GM23338 (cell line): ENCODE data around the gene RPL15. TPM values are rescaled to one million over a fixed set of nuclear protein-coding genes. Genes with fewer than 3 reads are reported as not detected.

Experiments used
- ATAC-seq: fragments of 200-7000 bp; cut with Tn5 transposase; 3 replicates; pipeline ENCODE4 v1.9.1; 2020
- DNase-seq: peaks from one replicate; pipeline ENCODE4 v3.0.0-alpha.2; 2015; ENCODE audit warnings: low spot score
- H2AFZ ChIP-seq: fragments of 200-600 bp; sonication (generic); 2 replicates; pipeline ENCODE4 v1.8.0; 2016; ENCODE audit warnings: antibody characterized with exemption, mild to moderate bottlenecking, moderate library complexity
- H3F3A ChIP-seq: fragments of 200-600 bp; sonication (generic); replicated peaks from 2 replicates; pipeline ENCODE4 v1.8.0; 2017; ENCODE audit warnings: antibody characterized with exemption, mixed run types, low read depth
- H3K27ac ChIP-seq: fragments of 200-600 bp; sonication (generic); 2 replicates; pipeline ENCODE4 v1.6.1; 2016; ENCODE audit warnings: low read depth
- H3K27me3 ChIP-seq: fragments of 200-600 bp; sonication (generic); 2 replicates; pipeline ENCODE4 v1.8.0; 2016; ENCODE audit warnings: mild to moderate bottlenecking, mixed run types, moderate library complexity; ENCODE audit not compliant: insufficient read depth
- H3K36me3 ChIP-seq: fragments of 200-600 bp; sonication (generic); 2 replicates; pipeline ENCODE4 v1.8.0; 2016; ENCODE audit warnings: mild to moderate bottlenecking; ENCODE audit not compliant: insufficient read depth
- H3K4me1 ChIP-seq: fragments of 200-600 bp; sonication (generic); 2 replicates; pipeline ENCODE4 v1.8.0; 2016; ENCODE audit warnings: mild to moderate bottlenecking, moderate library complexity; ENCODE audit not compliant: insufficient read depth
- H3K4me2 ChIP-seq: fragments of 200-600 bp; sonication (generic); 2 replicates; pipeline ENCODE4 v1.7.1; 2017; ENCODE audit warnings: mixed run types
- H3K4me3 ChIP-seq: fragments of 200-600 bp; sonication (generic); 2 replicates; pipeline ENCODE4 v1.6.1; 2016; ENCODE audit warnings: mixed run types
- H3K79me2 ChIP-seq: fragments of 200-600 bp; sonication (generic); replicated peaks from 2 replicates; pipeline ENCODE4 v1.8.0; 2017; ENCODE audit warnings: mild to moderate bottlenecking; ENCODE audit not compliant: insufficient read depth
- H3K9me2 ChIP-seq: fragments of 200-600 bp; sonication (generic); 2 replicates; pipeline ENCODE4 v1.8.0; 2017; ENCODE audit not compliant: insufficient read depth
- H4K20me1 ChIP-seq: fragments of 200-600 bp; sonication (generic); replicated peaks from 2 replicates; pipeline ENCODE4 v1.8.0; 2017; ENCODE audit warnings: mild to moderate bottlenecking; ENCODE audit not compliant: insufficient read depth
- H3K27ac Mint-ChIP-seq: 2 replicates; pipeline ENCODE4 v1.8.0; 2020; ENCODE audit warnings: inconsistent platforms, mild to moderate bottlenecking, moderate library complexity, mixed read lengths
- H3K27me3 Mint-ChIP-seq: 3 replicates; pipeline ENCODE4 v1.8.0; 2022; ENCODE audit warnings: low read depth, mild to moderate bottlenecking, moderate library complexity, mixed read lengths, inconsistent platforms; ENCODE audit not compliant: insufficient read depth, poor library complexity
- H3K36me3 Mint-ChIP-seq: 3 replicates; pipeline ENCODE4 v1.8.0; 2021; ENCODE audit warnings: low read depth, mild to moderate bottlenecking, inconsistent platforms, moderate library complexity, mixed read lengths
- H3K4me1 Mint-ChIP-seq: 3 replicates; pipeline ENCODE4 v1.8.0; 2020; ENCODE audit warnings: mild to moderate bottlenecking, inconsistent platforms, mixed read lengths
- H3K4me3 Mint-ChIP-seq: 3 replicates; pipeline ENCODE4 v1.8.0; 2021; ENCODE audit warnings: moderate library complexity, mild to moderate bottlenecking, inconsistent platforms, mixed read lengths
- H3K9me3 Mint-ChIP-seq: 3 replicates; pipeline ENCODE4 v1.8.0; 2020; ENCODE audit warnings: moderate library complexity, mild to moderate bottlenecking, inconsistent platforms, mixed read lengths
- NANOG ChIP-seq: IDR thresholded peaks from 2 replicates; pipeline ENCODE4 v1.6.1; 2016; ENCODE audit warnings: antibody characterized with exemption, borderline replicate concordance
- STAT1 ChIP-seq: IDR thresholded peaks from one replicate; pipeline ENCODE4 v1.6.1; 2016; ENCODE audit warnings: antibody characterized with exemption; ENCODE audit not compliant: unreplicated experiment
- polyA plus RNA-seq: library from polyadenylated mRNA; unstranded; fragments of >200 nt; fragmentation: Nextera tagmentation; extraction: Ambion mirVana; gene quantifications from 2 replicates; pipeline ENCODE4 v1.2.1, GENCODE V29; 2016
- total RNA-seq: library from RNA; depleted of rRNA; stranded (reverse); fragments of >200 nt; shearing (Covaris generic); gene quantifications from 2 replicates; pipeline ENCODE4 v1.2.3, GENCODE V29; 2014
- TF ChIP-seq, protein P1 (sequence below): IDR thresholded peaks from one replicate; pipeline ENCODE4 v1.6.1; 2018; ENCODE audit warnings: antibody characterized with exemption; ENCODE audit not compliant: unreplicated experiment
- TF ChIP-seq, protein P2 (sequence below): IDR thresholded peaks from 2 replicates; pipeline ENCODE4 v1.6.1; 2016; ENCODE audit warnings: antibody characterized with exemption
- TF ChIP-seq, protein P3 (sequence below), 2 experiments: fragments of 200-600 bp in 1 of 2; sonication (generic) in 1 of 2; conservative IDR thresholded peaks; 2 replicates each; pipeline versions ENCODE4 v1.5.1 to v1.6.1; 2016 to 2017; ENCODE audit warnings: antibody characterized with exemption in 2 of 2, low read depth in 2 of 2, mild to moderate bottlenecking in 2 of 2, moderate library complexity in 1 of 2

Gene RPL15
- total and polyA plus RNA-seq, 2 experiments from 2014 or later, result 2,868 to 3,117 TPM

DNA sequence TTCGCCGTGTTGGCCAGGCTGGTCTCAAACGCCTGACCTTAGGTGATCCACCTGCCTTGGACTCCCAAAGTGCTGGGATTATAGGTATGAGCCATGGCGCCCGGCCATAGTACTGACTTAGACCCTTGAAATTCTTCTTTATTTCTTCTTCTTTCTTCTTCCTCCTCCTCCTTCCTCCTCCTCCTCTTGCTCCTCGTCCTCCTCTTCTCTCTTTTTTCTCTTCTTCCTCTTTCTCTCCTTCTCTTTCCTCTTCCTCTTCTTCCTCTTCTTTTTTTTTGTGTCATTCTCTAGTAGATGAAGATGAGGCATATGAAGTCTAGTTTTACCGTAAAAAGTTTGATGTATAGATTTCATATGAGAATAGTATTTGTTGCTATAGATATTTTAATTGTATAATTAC, 9.3 kb downstream of the RPL15 start:
- Histone ChIP-seq H3F3A (no peaks in the 10 kb centered on the region), H3K79me2 (no peaks in the 10 kb centered on the region), H3K4me2 (no peak overlapping the region), H2AFZ (no peak overlapping the region), H4K20me1 (no peaks in the 10 kb centered on the region), H3K9me2 (no peaks in the 10 kb centered on the region), H3K4me3 (no peak overlapping the region), H3K27me3 (no peaks in the 10 kb centered on the region), H3K4me1 (peaks cover 4% of the 10 kb centered on the region; the same call in 1 of the 2 replicates), H3K36me3 (no peaks in the 10 kb centered on the region), H3K27ac (no peak overlapping the region)
- H3K36me3 Mint-ChIP-seq, result peaks cover 5% of the 10 kb centered on the region; the same call in 2 of the 3 replicates
- no peak overlapping the region for H3K27ac Mint-ChIP-seq
- peaks cover 13% of the 10 kb centered on the region for H3K27me3 Mint-ChIP-seq
- no peak overlapping the region for H3K4me3 Mint-ChIP-seq
- no peak for DNase-seq
- no peak for TF ChIP-seq STAT1
- TF ChIP-seq, protein P1, sequence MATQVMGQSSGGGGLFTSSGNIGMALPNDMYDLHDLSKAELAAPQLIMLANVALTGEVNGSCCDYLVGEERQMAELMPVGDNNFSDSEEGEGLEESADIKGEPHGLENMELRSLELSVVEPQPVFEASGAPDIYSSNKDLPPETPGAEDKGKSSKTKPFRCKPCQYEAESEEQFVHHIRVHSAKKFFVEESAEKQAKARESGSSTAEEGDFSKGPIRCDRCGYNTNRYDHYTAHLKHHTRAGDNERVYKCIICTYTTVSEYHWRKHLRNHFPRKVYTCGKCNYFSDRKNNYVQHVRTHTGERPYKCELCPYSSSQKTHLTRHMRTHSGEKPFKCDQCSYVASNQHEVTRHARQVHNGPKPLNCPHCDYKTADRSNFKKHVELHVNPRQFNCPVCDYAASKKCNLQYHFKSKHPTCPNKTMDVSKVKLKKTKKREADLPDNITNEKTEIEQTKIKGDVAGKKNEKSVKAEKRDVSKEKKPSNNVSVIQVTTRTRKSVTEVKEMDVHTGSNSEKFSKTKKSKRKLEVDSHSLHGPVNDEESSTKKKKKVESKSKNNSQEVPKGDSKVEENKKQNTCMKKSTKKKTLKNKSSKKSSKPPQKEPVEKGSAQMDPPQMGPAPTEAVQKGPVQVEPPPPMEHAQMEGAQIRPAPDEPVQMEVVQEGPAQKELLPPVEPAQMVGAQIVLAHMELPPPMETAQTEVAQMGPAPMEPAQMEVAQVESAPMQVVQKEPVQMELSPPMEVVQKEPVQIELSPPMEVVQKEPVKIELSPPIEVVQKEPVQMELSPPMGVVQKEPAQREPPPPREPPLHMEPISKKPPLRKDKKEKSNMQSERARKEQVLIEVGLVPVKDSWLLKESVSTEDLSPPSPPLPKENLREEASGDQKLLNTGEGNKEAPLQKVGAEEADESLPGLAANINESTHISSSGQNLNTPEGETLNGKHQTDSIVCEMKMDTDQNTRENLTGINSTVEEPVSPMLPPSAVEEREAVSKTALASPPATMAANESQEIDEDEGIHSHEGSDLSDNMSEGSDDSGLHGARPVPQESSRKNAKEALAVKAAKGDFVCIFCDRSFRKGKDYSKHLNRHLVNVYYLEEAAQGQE, result no peak
- TF ChIP-seq, protein P2, sequence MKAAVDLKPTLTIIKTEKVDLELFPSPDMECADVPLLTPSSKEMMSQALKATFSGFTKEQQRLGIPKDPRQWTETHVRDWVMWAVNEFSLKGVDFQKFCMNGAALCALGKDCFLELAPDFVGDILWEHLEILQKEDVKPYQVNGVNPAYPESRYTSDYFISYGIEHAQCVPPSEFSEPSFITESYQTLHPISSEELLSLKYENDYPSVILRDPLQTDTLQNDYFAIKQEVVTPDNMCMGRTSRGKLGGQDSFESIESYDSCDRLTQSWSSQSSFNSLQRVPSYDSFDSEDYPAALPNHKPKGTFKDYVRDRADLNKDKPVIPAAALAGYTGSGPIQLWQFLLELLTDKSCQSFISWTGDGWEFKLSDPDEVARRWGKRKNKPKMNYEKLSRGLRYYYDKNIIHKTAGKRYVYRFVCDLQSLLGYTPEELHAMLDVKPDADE, result no peak
- H3K9me3 Mint-ChIP-seq, result no peaks in the 10 kb centered on the region
- peaks cover 8% of the 10 kb centered on the region for H3K4me1 Mint-ChIP-seq
- ATAC-seq, result no peak

DNA sequence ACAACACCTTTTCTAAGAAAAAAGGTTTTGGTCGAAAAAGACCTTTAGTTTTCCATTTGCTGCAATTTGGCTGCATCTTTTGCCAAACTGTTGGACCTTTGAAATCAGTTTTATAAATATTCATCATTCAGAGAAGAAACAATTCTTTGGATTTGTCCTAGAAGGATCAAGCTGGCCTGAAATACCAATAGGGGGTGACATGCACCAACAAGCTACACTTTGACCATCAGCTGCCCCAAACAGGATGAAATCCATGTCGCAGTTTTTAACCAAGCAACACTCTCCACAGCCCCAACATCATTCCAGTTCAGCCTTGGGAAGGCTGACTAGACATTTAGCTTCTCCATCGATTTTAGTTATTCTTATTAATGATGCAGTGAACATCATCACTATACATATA, 9.8 kb downstream of the RPL15 start:
- Histone ChIP-seq H3K4me3 (no peak overlapping the region), H3K9me2 (no peaks in the 10 kb centered on the region), H3K27me3 (no peaks in the 10 kb centered on the region), H2AFZ (no peak overlapping the region), H3K4me2 (no peak overlapping the region), H3K4me1 (peaks cover 8% of the 10 kb centered on the region; the same call in 1 of the 2 replicates), H3K79me2 (no peaks in the 10 kb centered on the region), H3F3A (no peaks in the 10 kb centered on the region), H4K20me1 (no peaks in the 10 kb centered on the region), H3K36me3 (no peaks in the 10 kb centered on the region), H3K27ac (no peak overlapping the region)
- Mint-ChIP-seq H3K9me3 (no peaks in the 10 kb centered on the region), H3K4me3 (no peak overlapping the region), H3K27me3 (peaks cover 13% of the 10 kb centered on the region), H3K4me1 (peaks cover 13% of the 10 kb centered on the region), H3K27ac (no peak overlapping the region), H3K36me3 (peaks cover under 1% of the 10 kb centered on the region; the same call in 2 of the 3 replicates)
- TF ChIP-seq, protein P3, sequence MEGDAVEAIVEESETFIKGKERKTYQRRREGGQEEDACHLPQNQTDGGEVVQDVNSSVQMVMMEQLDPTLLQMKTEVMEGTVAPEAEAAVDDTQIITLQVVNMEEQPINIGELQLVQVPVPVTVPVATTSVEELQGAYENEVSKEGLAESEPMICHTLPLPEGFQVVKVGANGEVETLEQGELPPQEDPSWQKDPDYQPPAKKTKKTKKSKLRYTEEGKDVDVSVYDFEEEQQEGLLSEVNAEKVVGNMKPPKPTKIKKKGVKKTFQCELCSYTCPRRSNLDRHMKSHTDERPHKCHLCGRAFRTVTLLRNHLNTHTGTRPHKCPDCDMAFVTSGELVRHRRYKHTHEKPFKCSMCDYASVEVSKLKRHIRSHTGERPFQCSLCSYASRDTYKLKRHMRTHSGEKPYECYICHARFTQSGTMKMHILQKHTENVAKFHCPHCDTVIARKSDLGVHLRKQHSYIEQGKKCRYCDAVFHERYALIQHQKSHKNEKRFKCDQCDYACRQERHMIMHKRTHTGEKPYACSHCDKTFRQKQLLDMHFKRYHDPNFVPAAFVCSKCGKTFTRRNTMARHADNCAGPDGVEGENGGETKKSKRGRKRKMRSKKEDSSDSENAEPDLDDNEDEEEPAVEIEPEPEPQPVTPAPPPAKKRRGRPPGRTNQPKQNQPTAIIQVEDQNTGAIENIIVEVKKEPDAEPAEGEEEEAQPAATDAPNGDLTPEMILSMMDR (conservative IDR thresholded peaks at IDR 0.05; ENCODE audit: low read depth in 2 of 2), result peak; percentile 28 to 64; a peak in 3 of 4 replicates
- no peak for TF ChIP-seq NANOG
- ATAC-seq, result no peak
- DNase-seq, result no peak
